Stimulated activated CD8-positive, alpha-beta memory T cell treated with anti-CD3 and anti-CD28 coated beads, Interleukin-15, amount 100 ng/mL, for 1 hour (primary cell): ENCODE results near the gene PRDM2.

Experiments
- DNase-seq: peaks from one replicate; pipeline ENCODE4 v3.0.0-alpha.2; 2020; ENCODE audit warnings: low read depth

The PRDM2 gene

GRCh38 chr1:13790290-13791030 lies 90.5 kb downstream of the PRDM2 start:
- DNase-seq: no peak

GRCh38 chr1:13792419-13792818 lies 92.4 kb downstream of the PRDM2 start:
- DNase-seq: no peak

DNA sequence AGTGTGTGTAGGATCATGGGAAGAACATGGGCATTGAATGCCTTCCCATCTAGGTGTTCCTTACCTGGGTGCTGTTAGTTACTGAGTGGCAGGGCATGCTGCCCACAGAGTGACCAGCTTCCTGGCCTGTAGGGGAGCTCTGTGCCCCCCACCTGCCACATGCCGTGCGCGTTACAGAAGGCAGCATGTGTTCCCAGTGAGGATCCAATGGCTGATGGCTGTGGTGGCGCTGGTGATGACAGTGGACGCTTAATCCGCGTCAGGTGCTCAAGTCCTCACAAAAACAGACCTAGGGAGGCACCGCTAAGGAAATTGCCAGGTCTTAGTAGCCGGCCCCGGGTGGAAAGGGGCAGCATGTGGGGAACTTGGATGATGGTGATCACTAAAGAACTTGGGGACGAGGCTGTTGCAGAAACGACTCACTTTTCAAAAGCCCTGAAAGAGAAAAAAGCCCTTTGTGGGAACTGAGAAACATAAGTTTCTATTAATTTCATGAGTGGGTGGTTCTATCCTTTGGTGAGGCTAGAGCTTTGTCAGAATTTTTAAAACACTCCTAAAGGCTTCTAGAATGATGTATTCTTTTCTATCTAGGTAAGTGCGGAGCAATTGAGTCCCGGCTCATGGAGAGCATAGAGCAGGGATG lies 93.2 kb downstream of the PRDM2 start:
- no peak for DNase-seq

DNA sequence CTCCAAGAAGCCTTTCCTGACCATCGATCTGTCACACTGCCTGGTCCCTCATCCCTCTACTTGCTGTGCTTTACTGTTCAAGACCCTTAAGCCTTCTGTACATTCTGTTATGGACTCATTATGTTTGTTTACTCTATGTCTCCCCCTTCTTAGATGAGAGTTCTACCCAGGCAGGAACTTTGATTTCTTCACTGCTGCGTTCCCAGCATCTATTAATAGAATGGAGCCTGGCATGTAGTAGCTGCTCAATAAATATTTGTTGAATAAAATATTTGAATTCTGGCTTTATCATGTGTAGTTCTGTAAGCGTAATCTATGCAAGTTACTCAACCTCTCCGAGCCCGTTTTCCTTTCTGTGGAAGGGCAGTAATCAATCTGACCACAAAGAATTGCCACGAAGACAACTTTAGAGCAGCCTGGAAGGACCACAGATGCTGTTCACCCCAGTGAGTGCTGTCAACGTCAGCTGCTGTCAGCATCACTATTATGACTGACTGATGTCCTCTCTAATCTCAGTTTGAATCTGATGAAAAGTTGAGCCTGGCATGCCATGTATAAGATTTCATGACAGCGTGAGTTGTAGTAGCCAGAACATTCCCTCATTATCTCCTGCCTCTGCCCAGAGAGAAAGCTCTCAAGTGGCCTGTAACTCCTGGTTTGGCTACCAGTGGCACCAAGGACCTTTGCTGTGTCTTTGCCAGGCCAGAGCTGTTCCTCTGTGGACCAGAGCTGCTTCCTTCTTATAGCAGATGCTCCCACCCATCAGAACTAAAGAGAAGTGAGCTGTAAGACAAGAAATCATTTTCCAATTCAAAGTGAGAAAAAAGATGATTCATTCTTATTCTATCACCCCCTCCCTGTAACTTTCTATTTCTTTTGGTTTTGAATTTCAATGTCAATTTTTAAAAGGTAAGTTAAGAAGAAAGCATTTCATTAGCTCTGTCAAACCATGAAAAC lies 94.5 kb downstream of the PRDM2 start:
- no peak for DNase-seq

DNA sequence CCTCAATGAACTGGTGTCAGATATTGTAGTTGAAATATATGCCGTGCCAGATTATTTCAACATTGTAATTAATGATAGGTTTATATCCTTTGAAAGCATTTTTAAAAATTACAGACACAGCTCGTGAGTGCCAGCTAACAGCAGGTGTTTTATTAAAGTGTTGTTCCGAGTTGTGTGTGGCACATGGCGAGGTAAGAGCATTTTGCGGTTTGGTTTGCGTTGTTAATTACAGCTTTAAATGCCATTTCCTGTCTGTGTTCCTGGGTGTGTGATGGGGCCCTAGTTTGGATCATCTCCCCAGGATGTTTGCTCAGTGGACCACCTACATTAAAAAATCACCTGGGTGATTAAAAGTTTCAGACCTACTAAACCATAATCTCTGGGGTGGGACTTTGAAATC lies 97.4 kb downstream of the PRDM2 start:
- no peak for DNase-seq

DNA sequence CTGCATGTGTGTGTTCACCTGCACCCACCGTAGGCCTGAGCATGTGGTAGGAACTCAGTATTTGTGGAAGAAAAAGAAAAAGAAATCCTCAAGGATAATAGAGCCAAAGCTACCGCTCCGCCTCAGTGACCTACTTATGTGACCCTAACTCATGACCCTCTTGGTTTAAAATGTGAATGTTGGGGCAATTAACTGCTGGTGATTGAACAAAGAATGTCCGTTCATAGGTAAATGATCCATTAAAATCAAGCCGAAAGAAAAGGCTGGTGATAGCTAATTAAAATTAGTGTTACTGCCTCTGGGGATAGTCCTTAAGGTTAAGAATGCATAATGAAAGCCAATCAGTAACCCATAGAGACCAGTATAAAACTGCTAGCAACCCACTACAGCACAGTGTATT lies 98.1 kb downstream of the PRDM2 start:
- DNase-seq: no peak

GRCh38 chr1:13799502-13800283 lies 99.7 kb downstream of the PRDM2 start:
- DNase-seq: no peak

GRCh38 chr1:13801232-13801631 lies 101.2 kb downstream of the PRDM2 start:
- DNase-seq: no peak

DNA sequence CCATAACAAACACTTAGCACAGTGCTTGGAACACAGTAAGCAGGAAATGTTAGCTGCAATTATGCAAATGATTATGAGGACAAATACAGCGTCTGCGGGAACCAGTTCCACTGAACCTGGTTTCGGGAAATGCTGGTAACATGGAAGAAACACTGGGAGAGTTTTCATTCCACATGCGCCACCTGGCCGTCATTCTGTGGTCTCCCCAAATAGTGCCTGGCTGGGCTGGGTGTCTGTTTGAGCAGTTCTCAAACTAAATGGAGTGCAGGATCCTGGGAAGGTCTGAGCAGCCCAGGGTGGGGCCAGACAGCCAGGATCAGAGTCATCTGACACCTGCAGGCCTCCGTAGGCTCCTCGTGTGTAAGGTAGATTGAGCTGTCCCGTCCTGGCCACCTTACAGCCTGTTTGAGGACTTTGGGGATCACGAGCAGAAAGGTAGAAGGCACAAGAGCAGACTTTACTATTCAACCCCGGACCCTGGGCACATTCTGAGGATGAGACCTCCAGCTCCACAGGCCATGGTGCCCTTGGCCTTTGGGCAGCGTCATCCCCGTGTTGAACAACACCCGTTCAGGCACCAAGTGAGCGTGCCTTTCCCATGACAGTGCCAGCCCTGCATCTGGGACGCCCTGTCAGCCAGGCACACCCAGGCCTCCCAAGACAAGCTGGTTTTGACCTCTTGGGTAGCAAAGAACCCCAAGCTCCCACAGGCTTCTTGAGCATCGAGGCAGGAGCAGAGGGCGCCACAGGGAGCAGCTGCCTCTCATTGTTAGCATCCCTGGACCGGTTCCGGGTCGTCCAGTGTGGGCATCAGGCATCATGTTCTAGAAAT lies 101.9 kb downstream of the PRDM2 start:
- DNase-seq: no peak

- DNase-seq: no peak
Measured at GRCh38 chr1:13802782-13803545, 103.0 kb downstream of the PRDM2 start.

- no peak for DNase-seq
Measured at GRCh38 chr1:13803546-13804239, 103.7 kb downstream of the PRDM2 start.

- no peak for DNase-seq
Measured at GRCh38 chr1:13804240-13804633, 104.2 kb downstream of the PRDM2 start.

DNA sequence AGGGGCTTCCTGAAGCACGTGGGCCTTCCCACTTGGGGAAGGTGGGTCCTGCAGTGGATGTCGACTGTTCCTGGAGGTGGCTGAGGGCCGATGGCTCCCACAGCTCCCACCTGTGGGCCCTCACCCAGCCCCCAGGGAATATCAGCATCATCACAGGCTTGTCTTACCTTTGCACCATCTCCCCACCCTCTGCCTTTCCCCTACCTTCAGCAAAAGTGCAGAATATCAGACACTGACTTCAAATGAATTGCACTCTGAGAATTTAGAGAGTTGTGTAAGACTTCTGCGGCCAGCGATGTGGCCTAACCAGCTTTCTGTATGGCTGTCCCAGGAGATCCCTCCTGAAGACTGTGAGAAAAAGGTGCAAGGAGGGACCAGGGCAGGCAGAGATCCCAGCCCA lies 105.4 kb downstream of the PRDM2 start:
- DNase-seq: no peak

DNA sequence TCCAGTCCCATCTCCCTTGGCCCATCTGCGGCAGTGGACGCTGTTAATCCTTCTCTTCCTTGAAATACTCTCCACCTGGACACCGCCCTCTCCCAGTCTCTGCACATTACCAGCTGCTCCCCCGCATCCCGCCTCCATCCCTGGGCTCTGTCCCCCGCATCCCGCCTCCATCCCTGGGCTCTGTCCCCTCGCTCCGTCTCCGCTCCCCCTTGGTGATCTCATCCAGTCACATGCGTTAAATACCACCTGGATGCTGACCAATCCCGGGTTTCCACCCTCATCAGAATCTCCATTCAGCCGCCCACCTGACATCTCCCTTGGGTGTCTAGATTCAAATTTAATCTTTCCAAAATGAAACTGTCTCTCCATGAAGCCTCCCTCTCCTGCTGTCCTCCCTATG lies 106.1 kb downstream of the PRDM2 start:
- DNase-seq: no peak

DNA sequence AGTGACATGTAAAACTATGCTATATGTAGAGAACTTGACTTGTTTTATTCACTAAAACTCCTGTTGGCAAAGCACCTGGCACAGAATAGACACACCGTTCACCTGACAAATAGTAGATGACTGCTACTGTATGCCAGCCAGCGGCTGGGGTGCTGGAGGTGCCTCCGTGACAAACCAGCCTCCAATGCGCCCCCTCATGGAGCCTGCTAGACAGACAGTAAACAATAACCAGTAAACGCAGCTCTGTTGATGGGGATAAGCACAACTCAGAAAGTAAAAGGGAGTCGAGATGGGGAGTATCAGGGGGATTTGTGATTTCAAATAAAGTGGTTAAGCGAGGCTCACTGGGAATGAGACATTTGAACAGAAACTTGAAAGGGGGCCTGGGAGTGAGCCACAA lies 107.2 kb downstream of the PRDM2 start:
- DNase-seq: no peak

- no peak for DNase-seq
Measured at GRCh38 chr1:13808729-13809131, 108.7 kb downstream of the PRDM2 start.

- no peak for DNase-seq
Measured at GRCh38 chr1:13809461-13810159, 109.6 kb downstream of the PRDM2 start.

GRCh38 chr1:13812456-13813397 lies 112.7 kb downstream of the PRDM2 start:
- DNase-seq: no peak
